ENCODE data around the gene GADD45B. TPM values are rescaled to one million over a fixed set of nuclear protein-coding genes. Genes with fewer than 3 reads are reported as not detected.

Gene GADD45B
- total and polyA plus RNA-seq, 2 of the 4 experiments (the other 2 are of a cell fraction), result 30.1 to 106 TPM

GRCh38 chr19:2487090-2487489 lies 11.2 kb downstream of the GADD45B start:
- Histone ChIP-seq H3K9me1 (ENCODE audit: insufficient read depth, low read length) (peaks cover 2% of the 10 kb centered on the region; the same call in 1 of the 2 replicates), H3K14ac (replicated peaks; ENCODE audit: low read depth, low read length) (no peak overlapping the region), H2AK5ac (ENCODE audit: low read depth, low read length) (no peak overlapping the region), H3K4ac (ENCODE audit: low read depth, low read length) (no peak overlapping the region), H3K56ac (ENCODE audit: extremely low read depth, insufficient read depth, low read length) (no peak overlapping the region), H2AK9ac (replicated peaks; ENCODE audit: low read depth, low read length, poor library complexity) (no peak overlapping the region), H3K4me3 (ENCODE audit: insufficient read depth, low read depth, low read length) (no peak overlapping the region), H4K91ac (ENCODE audit: insufficient read depth, low read depth, low read length) (no peak overlapping the region), H3K79me1 (ENCODE audit: low read depth in 1 of 2, low read length in 2 of 2) (peaks cover 0 to 8% of the 10 kb centered on the region in 2 experiments; a peak in 1 of 4 replicates), H3K9me3 (ENCODE audit: control insufficient read depth, insufficient read depth, low read length) (peaks cover 17% of the 10 kb centered on the region), H3K23ac (ENCODE audit: low read depth, low read length) (no peak overlapping the region), H3K4me2 (ENCODE audit: low read depth, low read length) (no peak overlapping the region), H4K8ac (ENCODE audit: low read depth in 2 of 2, low read length in 2 of 2) (no peak overlapping the region), H4K20me1 (ENCODE audit: insufficient read depth, low read length) (peaks cover 3% of the 10 kb centered on the region; the same call in 1 of the 2 replicates), H4K5ac (ENCODE audit: low read depth, low read length) (no peak overlapping the region), H2BK15ac (ENCODE audit: low read depth, low read length) (no peak overlapping the region), H3K36me3 (ENCODE audit: control insufficient read depth, insufficient read depth, low read length) (no peaks in the 10 kb centered on the region), H2BK120ac (ENCODE audit: low read depth, low read length) (no peak overlapping the region), H3K4me1 (ENCODE audit: control insufficient read depth, insufficient read depth, low read length) (peaks cover 11% of the 10 kb centered on the region), H3K27me3 (ENCODE audit: control insufficient read depth, insufficient read depth, low read length) (no peaks in the 10 kb centered on the region; the same call in 1 of the 2 replicates), H2BK20ac (ENCODE audit: low read depth, low read length) (no peak overlapping the region), H3K18ac (ENCODE audit: low read depth, low read length) (no peak overlapping the region), H3K27ac (ENCODE audit: insufficient read depth, low read length) (no peak overlapping the region), H2AFZ (replicated peaks; ENCODE audit: low read length, poor library complexity) (no peak overlapping the region), H3K9ac (ENCODE audit: low read depth, low read length) (no peak overlapping the region), H2BK5ac (ENCODE audit: low read depth, low read length, poor library complexity, severe bottlenecking) (no peak overlapping the region)
- dilution Hi-C loops (cut with HindIII; ENCODE audit: low sequenced_read_pairs, unreplicated experiment), result no loop called here
- CTCF ChIA-PET, result no interaction called here
- WGBS, 2 experiments (ENCODE audit: extremely low coverage in 2 of 2, insufficient read length in 1 of 2), result 88% methylated on average over 9 of the region's 12 CpGs; no CpG with 5 or more reads in 1 of the 2 experiments
- ATAC-seq (ENCODE audit: low read depth) (no peak), DNase-seq (no peak)
- POLR2A ChIA-PET (ENCODE audit: unreplicated experiment), result no interaction called here
- in situ Hi-C loops (cut with MboI; ENCODE audit: low sequenced_read_pairs), result no loop called here
- TF ChIP-seq MAZ (IDR thresholded peaks at IDR 0.05; ENCODE audit: borderline replicate concordance, low read depth, low read length), result no peak
- no peak for TF ChIP-seq NFE2L2 (IDR thresholded peaks at IDR 0.05; ENCODE audit: low read depth, low read length)
- no peak for TF ChIP-seq CHD1 (IDR thresholded peaks at IDR 0.05; ENCODE audit: low read depth, low read length)
- TF ChIP-seq SMC3 (IDR thresholded peaks at IDR 0.05; ENCODE audit: low read depth, low read length), result no peak
- TF ChIP-seq FOS (IDR thresholded peaks at IDR 0.05; ENCODE audit: low read depth, low read length), result no peak
- TF ChIP-seq MAFK (IDR thresholded peaks at IDR 0.05; ENCODE audit: low read depth, low read length), result no peak
- TF ChIP-seq RAD21 (IDR thresholded peaks at IDR 0.05; ENCODE audit: low read length), result no peak
- TF ChIP-seq CEBPB (IDR thresholded peaks at IDR 0.05; ENCODE audit: low read depth, low read length), result no peak
- TF ChIP-seq ELK1 (IDR thresholded peaks at IDR 0.05; ENCODE audit: borderline replicate concordance, low read depth, low read length), result no peak
- intact Hi-C loops (cut with micrococcal nuclease), result no loop called here
- no TSS peak for BruUV-seq (replicated peaks)

Measured in IMR-90 (cell line).